ENCODE data around the gene RPTOR.

DNA sequence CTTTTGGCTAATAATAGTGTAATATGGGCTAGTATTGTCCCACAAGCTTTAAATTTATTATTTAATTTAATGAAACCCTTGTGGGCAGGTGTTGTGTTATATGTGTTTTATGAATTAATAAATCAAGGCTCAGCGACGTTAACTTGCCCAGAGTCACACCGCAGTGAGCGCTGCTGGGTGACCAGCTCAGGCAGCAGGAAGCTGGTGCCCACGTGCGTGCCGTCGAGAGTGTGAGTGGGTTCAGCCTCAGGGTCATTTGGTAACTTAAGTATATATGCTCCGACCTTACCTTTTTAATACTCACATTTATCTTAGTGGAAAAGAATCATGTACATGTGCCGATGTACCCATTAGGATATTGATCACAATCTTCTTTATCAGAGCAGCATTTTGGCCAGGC lies 309.6 kb downstream of the RPTOR start:
- no peak for TF ChIP-seq EZH2 (IDR thresholded peaks at IDR 0.05)
- no peak for TF ChIP-seq POLR2AphosphoS5 (IDR thresholded peaks at IDR 0.05; ENCODE audit: borderline replicate concordance, low read depth, low read length)
